ENCODE measurements around the gene ZBTB7A.
"Not testable (repeated sequence)": the region's sequence is repeated elsewhere in the genome, so short reads cannot be mapped to it uniquely, and the experiment has no call there.

ZBTB7A gene

DNA sequence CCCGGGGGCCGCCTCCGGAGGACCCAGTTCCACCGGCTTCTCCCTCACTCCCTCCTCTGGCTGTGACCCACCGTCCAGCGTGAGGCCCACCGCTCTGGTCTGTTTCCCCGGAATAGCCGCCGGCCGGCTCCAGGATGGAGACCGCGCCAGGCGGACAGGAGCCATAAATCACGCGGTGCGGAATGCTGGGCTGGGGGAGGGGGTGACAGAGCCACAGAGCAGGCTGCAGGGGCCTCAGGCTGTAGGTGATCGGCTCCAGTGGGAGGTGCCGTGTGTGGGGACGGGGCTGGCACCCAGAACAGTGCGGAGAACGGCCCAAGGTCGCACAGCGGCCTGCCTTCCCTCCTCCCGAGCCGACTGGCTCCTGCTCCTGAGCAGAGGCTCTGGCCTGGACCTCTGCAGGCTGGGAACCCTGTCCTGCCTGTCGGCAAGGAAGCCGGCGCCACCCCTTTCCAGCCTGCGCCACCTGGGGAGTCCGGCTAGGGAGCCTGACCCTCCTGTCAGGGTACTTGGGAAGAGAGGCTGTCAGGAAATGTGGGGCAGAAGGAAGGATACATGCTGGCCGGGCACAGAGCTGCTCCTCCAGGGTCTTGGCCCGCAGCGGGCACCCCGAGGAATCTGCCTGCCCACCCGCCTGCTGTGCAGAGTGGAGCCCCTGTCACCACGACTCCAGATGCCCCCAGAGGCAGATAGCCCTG, 50.8 kb downstream of the ZBTB7A start:
- no peak for DNase-seq (ENCODE audit: low read depth, low spot score)
- in situ Hi-C loops (cut with HindIII; ENCODE audit: low sequenced_read_pairs) = no loop called here
- H3K4me3 ChIP-seq (ENCODE audit: low read depth, low read length) = no peak overlapping the region

GRCh38 chr19:4014541-4015491, 51.9 kb downstream of the ZBTB7A start:
- no peak for DNase-seq (ENCODE audit: low read depth, low spot score)
- in situ Hi-C loops (cut with HindIII; ENCODE audit: low sequenced_read_pairs) = no loop called here
- no peak overlapping the region for H3K4me3 ChIP-seq (ENCODE audit: low read depth, low read length)
- TF ChIP-seq CTCF (IDR thresholded peaks at IDR 0.05; ENCODE audit: low read depth, low read length) = no peak

More for the DNA sequence above, 50.8 kb downstream of the ZBTB7A start:
- TF ChIP-seq CTCF (IDR thresholded peaks at IDR 0.05; ENCODE audit: low read depth, low read length) = no peak

- in situ Hi-C loops (cut with HindIII; ENCODE audit: low sequenced_read_pairs) = no loop called here
- H3K4me3 ChIP-seq (ENCODE audit: low read depth, low read length) = no peak overlapping the region
- TF ChIP-seq CTCF (IDR thresholded peaks at IDR 0.05; ENCODE audit: low read depth, low read length) = no peak
Observed at GRCh38 chr19:4013886-4014540, 52.7 kb downstream of the ZBTB7A start.

GRCh38 chr19:4012975-4013634, 53.6 kb downstream of the ZBTB7A start:
- no peak for TF ChIP-seq CTCF (IDR thresholded peaks at IDR 0.05; ENCODE audit: low read depth, low read length)
- H3K4me3 ChIP-seq (ENCODE audit: low read depth, low read length) = no peak overlapping the region
- in situ Hi-C loops (cut with HindIII; ENCODE audit: low sequenced_read_pairs) = no loop called here
- DNase-seq (ENCODE audit: low read depth, low spot score) = no peak

More at GRCh38 chr19:4013886-4014540, 52.7 kb downstream of the ZBTB7A start:
- DNase-seq (ENCODE audit: low read depth, low spot score) = no peak

GRCh38 chr19:4012092-4012974, 54.4 kb downstream of the ZBTB7A start:
- no peak for DNase-seq (ENCODE audit: low read depth, low spot score)
- in situ Hi-C loops (cut with HindIII; ENCODE audit: low sequenced_read_pairs) = no loop called here

DNA sequence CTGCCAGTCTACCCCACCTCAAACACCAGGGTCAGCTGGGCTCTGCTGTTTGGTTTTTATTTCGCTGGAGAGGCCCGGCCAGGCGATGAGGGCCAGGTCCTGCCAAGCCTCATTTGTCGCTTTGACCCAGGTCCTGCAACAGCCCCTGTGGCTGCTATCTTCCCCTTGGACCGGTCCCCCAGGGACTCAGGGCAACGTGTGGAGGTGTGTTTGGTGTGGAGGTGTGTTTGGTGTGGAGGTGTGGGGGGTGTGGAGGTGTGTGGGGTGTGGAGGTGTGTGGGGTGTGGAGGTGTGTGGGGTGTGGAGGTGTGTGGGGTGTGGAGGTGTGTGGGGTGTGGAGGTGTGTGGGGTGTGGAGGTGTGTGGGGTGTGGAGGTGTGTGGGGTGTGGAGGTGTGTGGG, 55.3 kb downstream of the ZBTB7A start:
- in situ Hi-C loops (cut with HindIII; ENCODE audit: low sequenced_read_pairs); H3K4me3 ChIP-seq (ENCODE audit: low read depth, low read length): not testable (repeated sequence)

More at GRCh38 chr19:4012092-4012974, 54.4 kb downstream of the ZBTB7A start:
- TF ChIP-seq CTCF (IDR thresholded peaks at IDR 0.05; ENCODE audit: low read depth, low read length) = no peak
- H3K4me3 ChIP-seq (ENCODE audit: low read depth, low read length) = no peak overlapping the region

More for the DNA sequence above, 55.3 kb downstream of the ZBTB7A start:
- not testable (repeated sequence) for DNase-seq (ENCODE audit: low read depth, low spot score)

All from astrocyte of the spinal cord (primary cell).